Gastrocnemius medialis (tissue), 4 donors: ENCODE data around the gene RMDN3. TPM values are rescaled to one million over a fixed set of nuclear protein-coding genes. Genes with fewer than 3 reads are reported as not detected.

Experiments used
- ATAC-seq, 2 donors: fragments of 150-250 bp; one replicate each; pipeline ENCODE4 v1.9.1; 2016
- DNase-seq, 2 donors: peaks; one replicate each; pipeline ENCODE4 v3.0.0-alpha.2; 2019
- H3K27ac ChIP-seq, 4 donors: fragments of 200-600 bp; sonication (generic); 1 replicate in 1 of 4; 2 replicates in 3 of 4; pipeline ENCODE4 v1.5.1; 2016 to 2018; ENCODE audit warnings: mild to moderate bottlenecking in 2 of 4, moderate library complexity in 1 of 4
- H3K27me3 ChIP-seq, 3 donors: fragments of 200-600 bp; sonication (generic) in 2 of 3; 1 replicate in 1 of 3; 2 replicates in 2 of 3; pipeline versions ENCODE4 v1.5.1 to v1.6.0; 2016 to 2019; ENCODE audit warnings: mild to moderate bottlenecking in 1 of 3, moderate library complexity in 1 of 3
- H3K36me3 ChIP-seq, 2 donors: fragments of 200-600 bp; sonication (generic) in 1 of 2; one replicate each; pipeline ENCODE4 v1.5.1; 2017 to 2018
- H3K4me1 ChIP-seq, 2 donors: fragments of 200-600 bp; sonication (generic) in 1 of 2; one replicate each; pipeline ENCODE4 v1.5.1; 2016 to 2017; ENCODE audit warnings: mild to moderate bottlenecking in 2 of 2
- H3K4me3 ChIP-seq, 4 donors: fragments of 200-600 bp; sonication (generic) in 3 of 4; 1 replicate in 1 of 4; 2 replicates in 3 of 4; pipeline ENCODE4 v1.5.1; 2016 to 2019; ENCODE audit warnings: mild to moderate bottlenecking in 2 of 4
- H3K9me3 ChIP-seq, 3 donors: fragments of 200-600 bp; sonication (generic) in 2 of 3; 1 replicate in 1 of 3; 2 replicates in 2 of 3; pipeline ENCODE4 v1.5.1; 2016 to 2019
- CTCF ChIP-seq, 5 experiments: fragments of 450-650 bp in 3 of 5; fragments of 200-600 bp in 2 of 5; sonication (generic) in 2 of 5; IDR thresholded peaks in 4 of 5; conservative IDR thresholded peaks in 1 of 5; 1 replicate in 4 of 5; 2 replicates in 1 of 5; pipeline ENCODE4 v1.5.1; 2016 to 2019; ENCODE audit warnings: antibody characterized with exemption in 5 of 5, mild to moderate bottlenecking in 3 of 5, moderate library complexity in 3 of 5
- POLR2A ChIP-seq, 2 donors: fragments of 450-650 bp; IDR thresholded peaks; one replicate each; pipeline ENCODE4 v1.6.1; 2017; ENCODE audit warnings: antibody characterized with exemption in 2 of 2, mild to moderate bottlenecking in 2 of 2, moderate library complexity in 2 of 2
- in situ Hi-C, 4 donors: fragments of 200-750 bp; cut with MboI; loops; one replicate each; pipeline versions ENCODE4 v1.15.0 to v1.8.0; 2017; ENCODE audit warnings: low sequenced_read_pairs in 4 of 4
- intact Hi-C: fragments of 100-400 bp; cut with DNase I; formaldehyde crosslinking; loops from one replicate; pipeline ENCODE4 v1.15.1; 2023; ENCODE audit warnings: low total_unique reads
- total RNA-seq, 4 donors: library from RNA; depleted of rRNA; stranded (reverse); fragments of >200 nt; gene quantifications; one replicate each; pipeline versions ENCODE4 v1.1.0 to v1.2.3, GENCODE V29; 2016

RMDN3 gene
- 10 to 100 TPM; 12.7 to 55.3 (median 19.6) TPM for total RNA-seq

- H3K27me3 ChIP-seq: no peaks in the 10 kb centered on the region
- in situ Hi-C loops: loop anchor here in 2 of 4 donors (10.0 kb wide), 1 partner anchor 50 kb away; the partner anchor contains the start of genes DNAJC17 (in 2 of the 2) and ZFYVE19 (in 2 of the 2)
- H3K36me3 ChIP-seq: peaks cover 0 to 18% of the 10 kb centered on the region in 2 donors
- no peaks in the 10 kb centered on the region for H3K9me3 ChIP-seq
- peaks cover 13 to 15% of the 10 kb centered on the region in 2 donors for H3K4me1 ChIP-seq
- intact Hi-C loops: loop anchor here (2.0 to 10.0 kb wide), 4 partner anchors 60 to 260 kb away; partner anchors contain the start of genes CCDC32, RAD51, RPUSD2 and VPS18
- peak; percentile 78 to 88 for DNase-seq
- H3K27ac ChIP-seq: peak within 1 kb of the TSS; percentile 92 to 97 (median 95)
- peak; percentile 78 to 80 for TF ChIP-seq POLR2A (IDR thresholded peaks at IDR 0.05)
- TF ChIP-seq CTCF (IDR thresholded peaks at IDR 0.05 in 4 of 5, conservative IDR thresholded peaks at IDR 0.05 in 1 of 5): no peak
- ATAC-seq: peak; percentile 90 to 93
- H3K4me3 ChIP-seq: peak within 1 kb of the TSS; percentile 90 to 100 (median 96)
Observed at GRCh38 chr15:40754883-40755811, at the start of gene RMDN3. RMDN3 (minus strand) TSS chr15:40755254; CDS start chr15:40754783, 471 bp downstream.

- Histone ChIP-seq H3K9me3 (no peaks in the 10 kb centered on the region), H3K4me1 (peaks cover 22 to 44% of the 10 kb centered on the region in 2 donors), H3K27me3 (no peaks in the 10 kb centered on the region), H3K36me3 (no peaks in the 10 kb centered on the region), H3K27ac (no peak overlapping the region), H3K4me3 (no peak overlapping the region)
- TF ChIP-seq POLR2A (IDR thresholded peaks at IDR 0.05): no peak
- TF ChIP-seq CTCF (IDR thresholded peaks at IDR 0.05 in 4 of 5, conservative IDR thresholded peaks at IDR 0.05 in 1 of 5): no peak
- DNase-seq (no peak), ATAC-seq (no peak)
- intact Hi-C loops (loop anchor here (10.0 kb wide), 2 partner anchors 91 to 209 kb away; partner anchors contain the start of genes KNL1 and VPS18), in situ Hi-C loops (loop anchor here in 2 of 4 donors (10.0 kb wide), 1 partner anchor 49 kb away; the partner anchor contains the start of gene RMDN3 (in 2 of the 2))
Observed at GRCh38 chr15:40803688-40804087, 48.6 kb upstream of the RMDN3 start.

GRCh38 chr15:40803076-40803475 is 48.0 kb upstream of the RMDN3 start:
- in situ Hi-C loops (loop anchor here in 2 of 4 donors (10.0 kb wide), 1 partner anchor 48 kb away; the partner anchor contains the start of gene RMDN3 (in 2 of the 2)), intact Hi-C loops (loop anchor here (10.0 kb wide), 2 partner anchors 92 to 208 kb away; partner anchors contain the start of genes KNL1 and VPS18)
- no peak overlapping the region for H3K4me3 ChIP-seq
- no peaks in the 10 kb centered on the region for H3K36me3 ChIP-seq
- H3K27me3 ChIP-seq: no peaks in the 10 kb centered on the region
- H3K9me3 ChIP-seq: no peaks in the 10 kb centered on the region
- TF ChIP-seq POLR2A (IDR thresholded peaks at IDR 0.05): no peak
- TF ChIP-seq CTCF (IDR thresholded peaks at IDR 0.05 in 4 of 5, conservative IDR thresholded peaks at IDR 0.05 in 1 of 5): no peak
- no peak for ATAC-seq
- DNase-seq: no peak
- H3K27ac ChIP-seq: peak overlapping the region; percentile 13 to 64 (median 47)
- peaks cover 22 to 40% of the 10 kb centered on the region in 2 donors for H3K4me1 ChIP-seq

GRCh38 chr15:40799523-40799922 is 44.5 kb upstream of the RMDN3 start:
- H3K27ac ChIP-seq: peak overlapping the region in 3 of 4 donors; percentile 6 to 64 (median 56)
- intact Hi-C loops: no loop called here
- peaks cover 23 to 27% of the 10 kb centered on the region in 2 donors for H3K4me1 ChIP-seq
- no peaks in the 10 kb centered on the region for H3K36me3 ChIP-seq
- H3K9me3 ChIP-seq: no peaks in the 10 kb centered on the region
- DNase-seq (no peak), ATAC-seq (no peak)
- no peak overlapping the region for H3K4me3 ChIP-seq
- in situ Hi-C loops: loop anchor here in 1 of 4 donors (25.0 kb wide), 1 partner anchor 112 kb away; the partner anchor contains the start of gene RAD51
- no peaks in the 10 kb centered on the region for H3K27me3 ChIP-seq
- no peak for TF ChIP-seq CTCF (IDR thresholded peaks at IDR 0.05 in 4 of 5, conservative IDR thresholded peaks at IDR 0.05 in 1 of 5)
- no peak for TF ChIP-seq POLR2A (IDR thresholded peaks at IDR 0.05)
